ENCODE results near the gene ANKK1. TPM values are rescaled to one million over a fixed set of nuclear protein-coding genes. Genes with fewer than 3 reads are reported as not detected.

ANKK1 gene
- total and polyA plus RNA-seq, 9 of the 15 experiments (the other 6 are each of a cell fraction or from before 2014, with no cell fraction given) = not detected

DNA sequence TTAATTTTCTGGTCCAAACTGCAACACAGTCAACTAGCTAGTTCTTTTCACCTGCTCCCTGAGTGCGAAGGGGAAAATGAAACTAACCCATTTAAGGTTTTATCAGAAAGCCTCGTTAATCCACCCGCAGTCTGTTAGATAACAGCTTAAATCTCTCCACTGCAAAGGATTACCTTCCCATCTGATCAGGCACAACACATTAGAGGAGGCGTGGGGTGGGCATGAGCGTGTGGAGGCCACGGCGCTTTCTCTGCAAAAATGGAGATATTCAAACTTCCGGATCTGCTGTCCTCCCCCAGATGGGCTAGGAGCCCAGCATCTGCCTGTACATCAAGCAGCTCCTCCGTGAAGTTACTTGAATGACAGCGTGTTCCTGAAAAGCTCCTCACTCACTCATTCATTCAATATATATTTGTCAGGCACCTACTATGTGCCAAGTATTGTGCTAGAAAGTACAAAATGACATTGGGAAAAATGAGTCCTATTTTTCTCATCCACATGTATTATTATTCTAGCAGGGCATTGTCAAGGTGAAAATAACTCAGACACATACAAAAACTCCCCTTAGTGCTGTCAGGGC, 13.5 kb upstream of the ANKK1 start (continued):
- TF ChIP-seq GABPA (tag; conservative IDR thresholded peaks at IDR 0.05; ENCODE audit: low read depth) (0 out of 2 replicates have a peak, but pooled peaks have one; percentile 37), MAZ (CRISPR knock-in tag; conservative IDR thresholded peaks at IDR 0.05 in 1 of 2, IDR thresholded peaks at IDR 0.05 in 1 of 2) (0 out of 4 replicates have a peak, but pooled peaks of 1 of the 2 experiments have one; percentile 19), HES1 (IDR thresholded peaks at IDR 0.05; ENCODE audit: low read depth) (peak; percentile 85), CBFA2T2 (conservative IDR thresholded peaks at IDR 0.05) (peak; percentile 52), PCBP1 (IDR thresholded peaks at IDR 0.05; ENCODE audit: low read depth, low read length, poor library complexity, severe bottlenecking) (no peak), MAFG (tag; conservative IDR thresholded peaks at IDR 0.05) (no peak), ZNF512 (tag; IDR thresholded peaks at IDR 0.05) (no peak), KDM1A (IDR thresholded peaks at IDR 0.05) (peak; percentile 55 to 56; a peak in 3 of 4 replicates), ZNF316 (IDR thresholded peaks at IDR 0.05) (no peak), IRF2 (CRISPR knock-in tag; IDR thresholded peaks at IDR 0.05) (no peak), ZNF134 (CRISPR knock-in tag; conservative IDR thresholded peaks at IDR 0.05) (no peak), RCOR1 (IDR thresholded peaks at IDR 0.05; ENCODE audit: borderline replicate concordance in 1 of 2, low read depth in 2 of 2, low read length in 2 of 2) (peak in 1 of 2 experiments; percentile 89; a peak in 2 of 4 replicates)
- TF ChIP-seq, protein P1, sequence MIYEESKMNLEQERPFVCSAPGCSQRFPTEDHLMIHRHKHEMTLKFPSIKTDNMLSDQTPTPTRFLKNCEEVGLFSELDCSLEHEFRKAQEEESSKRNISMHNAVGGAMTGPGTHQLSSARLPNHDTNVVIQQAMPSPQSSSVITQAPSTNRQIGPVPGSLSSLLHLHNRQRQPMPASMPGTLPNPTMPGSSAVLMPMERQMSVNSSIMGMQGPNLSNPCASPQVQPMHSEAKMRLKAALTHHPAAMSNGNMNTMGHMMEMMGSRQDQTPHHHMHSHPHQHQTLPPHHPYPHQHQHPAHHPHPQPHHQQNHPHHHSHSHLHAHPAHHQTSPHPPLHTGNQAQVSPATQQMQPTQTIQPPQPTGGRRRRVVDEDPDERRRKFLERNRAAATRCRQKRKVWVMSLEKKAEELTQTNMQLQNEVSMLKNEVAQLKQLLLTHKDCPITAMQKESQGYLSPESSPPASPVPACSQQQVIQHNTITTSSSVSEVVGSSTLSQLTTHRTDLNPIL (CRISPR knock-in tag; IDR thresholded peaks at IDR 0.05) = no peak
- TF ChIP-seq, protein P2, sequence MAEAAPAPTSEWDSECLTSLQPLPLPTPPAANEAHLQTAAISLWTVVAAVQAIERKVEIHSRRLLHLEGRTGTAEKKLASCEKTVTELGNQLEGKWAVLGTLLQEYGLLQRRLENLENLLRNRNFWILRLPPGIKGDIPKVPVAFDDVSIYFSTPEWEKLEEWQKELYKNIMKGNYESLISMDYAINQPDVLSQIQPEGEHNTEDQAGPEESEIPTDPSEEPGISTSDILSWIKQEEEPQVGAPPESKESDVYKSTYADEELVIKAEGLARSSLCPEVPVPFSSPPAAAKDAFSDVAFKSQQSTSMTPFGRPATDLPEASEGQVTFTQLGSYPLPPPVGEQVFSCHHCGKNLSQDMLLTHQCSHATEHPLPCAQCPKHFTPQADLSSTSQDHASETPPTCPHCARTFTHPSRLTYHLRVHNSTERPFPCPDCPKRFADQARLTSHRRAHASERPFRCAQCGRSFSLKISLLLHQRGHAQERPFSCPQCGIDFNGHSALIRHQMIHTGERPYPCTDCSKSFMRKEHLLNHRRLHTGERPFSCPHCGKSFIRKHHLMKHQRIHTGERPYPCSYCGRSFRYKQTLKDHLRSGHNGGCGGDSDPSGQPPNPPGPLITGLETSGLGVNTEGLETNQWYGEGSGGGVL (CRISPR knock-in tag; IDR thresholded peaks at IDR 0.05) = no peak
